ENCODE results near the gene SEPTIN12. TPM values are rescaled to one million over a fixed set of nuclear protein-coding genes. Genes with fewer than 3 reads are reported as not detected.
"Not testable (repeated sequence)": the region's sequence is repeated elsewhere in the genome, so short reads cannot be mapped to it uniquely, and the experiment has no call there.

The SEPTIN12 gene
- polyA plus RNA-seq, 3 donors, result not detected

DNA sequence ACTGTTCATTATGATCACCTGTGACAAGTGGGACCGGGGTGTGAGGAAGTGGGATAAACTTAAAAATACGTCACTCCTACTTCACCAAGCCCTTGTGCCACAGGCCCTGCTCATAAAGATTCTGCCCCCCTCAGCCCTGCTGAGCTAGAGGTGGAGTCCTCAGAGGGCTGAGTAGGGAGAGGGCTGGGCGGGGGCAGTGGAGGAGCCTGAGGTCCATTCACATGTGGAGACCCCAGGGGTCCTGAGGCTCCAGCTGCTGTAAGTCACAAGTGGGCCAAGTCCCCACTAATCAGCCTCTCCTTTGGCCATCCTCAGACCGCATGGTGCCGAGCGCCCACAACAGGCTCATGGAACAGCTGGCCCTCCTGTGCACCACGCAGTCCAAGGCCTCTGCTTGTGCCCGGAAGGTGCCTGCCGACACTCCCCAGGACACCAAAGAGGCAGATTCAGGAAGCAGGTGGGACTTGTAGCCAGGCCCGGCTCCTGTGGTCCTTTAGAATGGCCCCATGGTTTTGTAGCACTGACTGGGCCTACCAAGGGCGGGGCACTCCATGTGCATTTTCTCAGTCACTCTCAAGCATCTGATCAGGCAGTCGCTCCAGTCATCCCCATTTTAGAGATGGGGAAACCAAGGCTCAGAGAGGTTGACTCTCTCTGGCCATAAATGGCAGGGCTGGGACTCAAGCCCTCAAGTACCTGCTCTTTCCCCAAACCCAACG, 43.4 kb downstream of the SEPTIN12 start:
- H3K9ac ChIP-seq (ENCODE audit: insufficient read depth, low read length, poor library complexity, severe bottlenecking), result no peak overlapping the region
- peaks cover 0 to under 1% of the 10 kb centered on the region in 2 donors for H3K36me3 ChIP-seq (replicated peaks in 1 of 2; ENCODE audit: control insufficient read depth in 1 of 2, insufficient read depth in 2 of 2, low read length in 2 of 2)
- H2AFZ ChIP-seq (ENCODE audit: insufficient read depth, low read depth, low read length, poor library complexity, severe bottlenecking), result no peak overlapping the region
- no peaks in the 10 kb centered on the region for H3K79me2 ChIP-seq (ENCODE audit: insufficient read depth, low read length)
- DNase-seq, result no peak
- Mint-ChIP-seq H3K27me3 (ENCODE audit: low read depth in 3 of 3) (peaks cover 8 to 17% (median 12%) of the 10 kb centered on the region in 3 donors), H3K4me3 (no peak overlapping the region), H3K36me3 (peaks cover 0 to 2% of the 10 kb centered on the region in 2 donors), H3K4me1 (peaks cover 10% of the 10 kb centered on the region), H3K9me3 (no peaks in the 10 kb centered on the region), H3K27ac (no peak overlapping the region)
- intact Hi-C loops (cut with micrococcal nuclease), result no loop called here
- no peak overlapping the region for H3K4me3 ChIP-seq (replicated peaks in 1 of 3; ENCODE audit: low read depth in 2 of 3, low read length in 3 of 3)
- H3K27ac ChIP-seq (ENCODE audit: low read depth in 1 of 2, low read length in 2 of 2), result no peak overlapping the region
- H4K20me1 ChIP-seq (ENCODE audit: insufficient read depth, low read length), result no peaks in the 10 kb centered on the region
- H3K4me2 ChIP-seq (replicated peaks; ENCODE audit: extremely low read depth, low read length, poor library complexity, severe bottlenecking), result no peak overlapping the region
- no peaks in the 10 kb centered on the region for H3K27me3 ChIP-seq (ENCODE audit: control insufficient read depth in 2 of 2, insufficient read depth in 2 of 2, low read length in 2 of 2)
- no peak for TF ChIP-seq CTCF (IDR thresholded peaks at IDR 0.05)
- WGBS (ENCODE audit: insufficient coverage), result 90% methylated on average over 8 of the region's 13 CpGs
- H3K9me3 ChIP-seq (replicated peaks in 1 of 2; ENCODE audit: control insufficient read depth in 1 of 2, insufficient read depth in 1 of 2, low read length in 2 of 2), result no peaks in the 10 kb centered on the region
- H3K4me1 ChIP-seq (ENCODE audit: control insufficient read depth in 1 of 2, insufficient read depth in 2 of 2, low read length in 2 of 2), result peaks cover 4 to 6% of the 10 kb centered on the region in 2 donors

GRCh38 chr16:4743226-4743878, 44.8 kb downstream of the SEPTIN12 start:
- peaks cover 10% of the 10 kb centered on the region for H3K4me1 Mint-ChIP-seq
- Histone ChIP-seq H3K36me3 (replicated peaks in 1 of 2; ENCODE audit: control insufficient read depth in 1 of 2, insufficient read depth in 2 of 2, low read length in 2 of 2) (no peaks in the 10 kb centered on the region), H3K9ac (ENCODE audit: insufficient read depth, low read length, poor library complexity, severe bottlenecking) (no peak overlapping the region), H3K79me2 (ENCODE audit: insufficient read depth, low read length) (no peaks in the 10 kb centered on the region), H3K4me3 (replicated peaks in 1 of 3; ENCODE audit: low read depth in 2 of 3, low read length in 3 of 3) (peak overlapping the region in 1 of 3 experiments; percentile 16), H3K27me3 (ENCODE audit: control insufficient read depth in 2 of 2, insufficient read depth in 2 of 2, low read length in 2 of 2) (no peaks in the 10 kb centered on the region), H3K27ac (ENCODE audit: low read depth in 1 of 2, low read length in 2 of 2) (no peak overlapping the region), H2AFZ (ENCODE audit: insufficient read depth, low read depth, low read length, poor library complexity, severe bottlenecking) (peak overlapping the region; percentile 40), H3K4me1 (ENCODE audit: control insufficient read depth in 1 of 2, insufficient read depth in 2 of 2, low read length in 2 of 2) (peaks cover 4 to 6% of the 10 kb centered on the region in 2 donors), H4K20me1 (ENCODE audit: insufficient read depth, low read length) (no peaks in the 10 kb centered on the region), H3K4me2 (replicated peaks; ENCODE audit: extremely low read depth, low read length, poor library complexity, severe bottlenecking) (peak overlapping the region; percentile 38), H3K9me3 (replicated peaks in 1 of 2; ENCODE audit: control insufficient read depth in 1 of 2, insufficient read depth in 1 of 2, low read length in 2 of 2) (no peaks in the 10 kb centered on the region)
- H3K9me3 Mint-ChIP-seq, result no peaks in the 10 kb centered on the region
- peak overlapping the region in 2 of 7 donors; percentile 5 to 41 for H3K27ac Mint-ChIP-seq
- H3K27me3 Mint-ChIP-seq (ENCODE audit: low read depth in 3 of 3), result peaks cover 5 to 17% (median 12%) of the 10 kb centered on the region in 3 donors
- intact Hi-C loops (cut with micrococcal nuclease), result no loop called here
- no peak for DNase-seq
- no peak for TF ChIP-seq CTCF (IDR thresholded peaks at IDR 0.05)
- 36% methylated on average over 5 of the region's 14 CpGs for WGBS (ENCODE audit: insufficient coverage)
- no peaks in the 10 kb centered on the region for H3K36me3 Mint-ChIP-seq
- H3K4me3 Mint-ChIP-seq, result peak overlapping the region; percentile 54

DNA sequence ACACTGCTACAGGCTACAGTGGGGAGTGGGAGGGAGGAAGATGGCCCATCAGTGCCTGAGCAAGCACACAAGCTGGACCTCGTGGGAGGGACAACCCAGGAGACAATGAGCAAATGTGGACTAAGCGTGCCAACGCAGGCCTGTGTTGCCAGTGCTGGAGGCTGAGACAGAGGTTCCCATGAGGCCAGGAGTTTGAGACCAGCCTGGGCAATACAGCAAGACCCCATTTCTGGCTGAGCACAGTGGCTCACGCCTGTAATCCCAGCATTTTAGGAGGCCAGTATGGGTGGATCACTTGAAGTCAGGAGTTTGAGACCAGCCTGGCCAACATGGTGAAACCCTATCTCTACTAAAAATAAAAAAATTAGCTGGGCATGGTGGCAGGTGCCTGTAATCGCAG, 49.8 kb downstream of the SEPTIN12 start:
- H3K4me1 ChIP-seq (ENCODE audit: control insufficient read depth in 1 of 2, insufficient read depth in 2 of 2, low read length in 2 of 2), result peaks cover 16 to 20% of the 10 kb centered on the region in 2 donors
- H3K9ac ChIP-seq (ENCODE audit: insufficient read depth, low read length, poor library complexity, severe bottlenecking); H3K9me3 Mint-ChIP-seq; H3K4me2 ChIP-seq (replicated peaks; ENCODE audit: extremely low read depth, low read length, poor library complexity, severe bottlenecking); H3K27ac Mint-ChIP-seq; H2AFZ ChIP-seq (ENCODE audit: insufficient read depth, low read depth, low read length, poor library complexity, severe bottlenecking); H3K27me3 ChIP-seq (ENCODE audit: control insufficient read depth in 2 of 2, insufficient read depth in 2 of 2, low read length in 2 of 2); intact Hi-C loops (cut with micrococcal nuclease); H3K79me2 ChIP-seq (ENCODE audit: insufficient read depth, low read length); H4K20me1 ChIP-seq (ENCODE audit: insufficient read depth, low read length); DNase-seq; H3K9me3 ChIP-seq (replicated peaks in 1 of 2; ENCODE audit: control insufficient read depth in 1 of 2, insufficient read depth in 1 of 2, low read length in 2 of 2); H3K4me3 ChIP-seq (replicated peaks in 1 of 3; ENCODE audit: low read depth in 2 of 3, low read length in 3 of 3); H3K4me3 Mint-ChIP-seq; H3K36me3 ChIP-seq (replicated peaks in 1 of 2; ENCODE audit: control insufficient read depth in 1 of 2, insufficient read depth in 2 of 2, low read length in 2 of 2); H3K27ac ChIP-seq (ENCODE audit: low read depth in 1 of 2, low read length in 2 of 2); H3K36me3 Mint-ChIP-seq: not testable (repeated sequence)
- peaks cover 5 to 13% (median 5%) of the 10 kb centered on the region in 3 donors for H3K27me3 Mint-ChIP-seq (ENCODE audit: low read depth in 3 of 3)
- WGBS (ENCODE audit: insufficient coverage), result 95% methylated on average over 3 of the region's 5 CpGs
- peaks cover 18% of the 10 kb centered on the region for H3K4me1 Mint-ChIP-seq
